NK-92 (cell line): ENCODE data around the gene CDHR3.
"Not testable (repeated sequence)": the region's sequence is repeated elsewhere in the genome, so short reads cannot be mapped to it uniquely, and the experiment has no call there.

Experiments
- DNase-seq: peaks from one replicate; lab custom pipeline; 2025; ENCODE audit not compliant: unreplicated experiment; lab: John Stamatoyannopoulos, UW

Gene CDHR3

GRCh38 chr7:105990727-105991453, 27.8 kb downstream of the CDHR3 start:
- DNase-seq = no peak

- no peak for DNase-seq
Observed at GRCh38 chr7:105992905-105993304, 29.8 kb downstream of the CDHR3 start.

DNA sequence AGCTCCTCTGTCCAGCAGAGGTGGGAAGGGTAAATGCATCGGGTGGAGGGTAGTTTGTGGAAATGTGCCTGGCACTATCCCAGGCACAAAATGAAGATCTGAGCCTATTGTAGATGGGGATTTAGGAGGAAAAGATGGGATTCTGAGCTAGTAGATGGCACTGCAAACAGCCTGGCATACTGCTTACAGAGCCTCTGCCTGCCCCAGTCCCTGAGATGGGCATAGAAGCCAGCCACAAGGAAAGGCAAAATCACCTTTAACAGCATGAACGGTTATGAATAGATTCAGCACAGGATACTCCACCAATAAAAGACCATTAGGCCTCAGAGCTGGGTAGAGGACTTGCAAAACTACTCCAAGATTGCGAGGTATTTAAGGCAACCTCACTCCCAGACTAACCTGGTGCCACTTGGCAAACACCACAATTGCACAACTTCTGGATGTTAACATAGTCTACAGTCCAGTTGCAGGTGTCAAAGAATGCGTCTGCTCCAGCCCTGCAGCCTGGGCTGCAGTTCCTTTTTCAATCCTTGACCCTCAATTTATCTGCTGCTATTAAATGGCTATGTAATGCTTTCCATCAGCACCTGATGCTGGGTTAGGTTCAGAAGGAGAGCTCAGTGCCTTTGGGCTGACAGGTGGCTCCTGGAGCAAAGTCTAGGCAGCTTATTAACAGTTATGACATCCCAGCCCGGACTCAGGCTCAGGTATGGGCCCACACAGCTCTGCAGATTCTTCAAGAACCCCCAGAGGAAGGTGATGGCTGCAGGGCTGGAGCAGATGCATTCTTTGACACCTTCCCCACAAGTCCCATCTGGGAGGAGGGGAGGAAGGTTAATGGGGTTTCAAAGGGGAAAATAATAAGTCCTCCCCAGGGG, 34.0 kb downstream of the CDHR3 start:
- DNase-seq = no peak

DNA sequence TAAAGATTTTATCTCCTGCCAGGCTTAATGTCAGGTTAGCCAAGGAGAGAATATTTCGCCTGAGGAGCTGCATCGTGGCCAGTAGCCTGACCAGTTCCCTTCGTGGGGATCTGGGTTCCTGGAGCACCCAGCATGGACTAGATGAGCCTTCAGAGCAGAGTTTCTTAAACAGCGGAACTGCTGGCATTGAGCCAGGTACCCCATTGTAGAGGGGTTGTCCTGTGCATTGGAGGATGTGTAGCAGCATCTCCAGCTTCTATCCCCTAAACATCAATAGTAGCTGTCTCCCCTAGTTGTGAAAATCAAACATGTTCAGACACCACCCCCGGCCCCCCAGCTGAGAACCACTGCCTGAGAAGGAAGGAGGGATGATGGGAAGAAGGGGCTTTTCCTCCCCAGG, 36.2 kb downstream of the CDHR3 start:
- no peak for DNase-seq

GRCh38 chr7:106001196-106001595, 38.1 kb downstream of the CDHR3 start:
- DNase-seq = no peak

GRCh38 chr7:106001886-106002285, 38.8 kb downstream of the CDHR3 start:
- DNase-seq = no peak

GRCh38 chr7:106003525-106004064, 40.5 kb downstream of the CDHR3 start:
- no peak for DNase-seq

GRCh38 chr7:106006906-106007305, 43.8 kb downstream of the CDHR3 start:
- no peak for DNase-seq

GRCh38 chr7:106007796-106008195, 44.7 kb downstream of the CDHR3 start:
- DNase-seq = not testable (repeated sequence)

DNA sequence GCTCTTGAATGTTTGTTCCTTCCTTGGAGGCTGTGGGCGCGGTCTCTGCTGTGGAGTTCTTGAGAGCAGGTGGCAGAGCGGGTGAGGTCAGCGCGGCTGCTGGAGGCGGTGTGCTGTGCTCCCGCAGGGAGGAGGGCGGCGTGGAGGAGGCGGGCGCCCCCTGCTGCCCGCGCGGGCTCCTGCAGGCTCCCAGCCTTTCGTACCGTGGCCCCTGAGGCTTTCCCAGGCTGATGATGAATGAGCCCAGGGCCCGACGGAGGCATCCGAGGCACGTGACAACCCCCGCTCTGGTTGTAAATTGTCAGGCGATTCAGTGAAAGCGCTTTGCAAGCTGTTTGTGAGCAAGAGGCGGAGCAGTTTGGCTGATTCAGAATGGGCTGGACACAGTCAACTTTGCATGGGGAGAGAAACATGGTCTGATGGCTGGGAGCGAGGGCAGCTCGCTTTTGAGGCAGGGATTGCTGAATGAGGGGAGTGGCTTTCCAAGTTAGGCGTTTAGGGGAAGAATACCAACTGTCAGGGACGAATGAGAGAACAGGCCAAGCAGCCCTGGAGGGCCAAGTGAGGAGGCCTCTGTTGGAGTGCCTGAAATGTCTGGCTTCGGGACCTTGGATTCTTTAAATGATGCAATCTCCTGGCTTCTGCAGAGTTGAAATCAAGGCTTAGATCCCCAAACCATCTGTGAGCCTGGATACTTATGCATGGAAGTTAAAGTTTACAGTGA, 46.6 kb downstream of the CDHR3 start:
- no peak for DNase-seq

DNA sequence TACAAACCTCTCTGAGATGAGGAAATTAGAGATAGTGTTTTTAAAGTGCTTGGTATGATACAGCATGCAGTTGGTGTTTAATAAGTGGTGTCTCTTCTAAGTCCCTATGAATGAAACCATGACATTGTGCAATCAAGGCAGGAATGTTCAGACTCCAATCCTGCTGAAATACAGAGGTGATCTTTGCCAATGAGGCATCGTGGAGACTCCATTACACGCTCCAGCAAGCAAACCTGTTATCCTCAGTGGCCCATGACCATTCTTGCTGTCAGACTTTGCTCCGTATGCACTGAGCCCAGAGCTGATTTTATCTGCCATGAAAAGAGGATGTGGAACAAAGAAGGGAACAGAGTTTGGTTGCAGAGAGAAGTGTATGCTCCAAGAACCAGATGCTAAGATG, 47.3 kb downstream of the CDHR3 start:
- DNase-seq = no peak

DNA sequence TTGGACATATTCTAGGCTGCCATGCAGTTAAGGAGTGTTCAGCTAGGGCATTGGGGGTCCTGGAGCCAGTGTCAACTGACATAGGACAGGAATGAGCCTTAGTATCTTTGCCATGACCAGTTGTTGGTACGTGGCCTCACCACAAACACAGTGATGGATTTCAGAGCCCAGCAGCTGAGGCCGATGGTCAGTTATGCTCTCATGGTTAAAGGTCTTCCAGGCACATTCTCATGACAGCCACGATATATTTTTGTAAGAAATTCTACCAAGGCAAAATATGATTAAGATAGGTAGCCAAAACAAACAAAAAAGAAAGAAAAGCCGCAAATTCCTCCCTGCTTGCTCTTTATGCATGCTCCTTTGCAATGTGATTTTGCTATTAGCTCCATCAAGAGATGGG, 47.8 kb downstream of the CDHR3 start:
- no peak for DNase-seq

- DNase-seq = no peak
Observed at GRCh38 chr7:106012184-106012583, 49.1 kb downstream of the CDHR3 start.

DNA sequence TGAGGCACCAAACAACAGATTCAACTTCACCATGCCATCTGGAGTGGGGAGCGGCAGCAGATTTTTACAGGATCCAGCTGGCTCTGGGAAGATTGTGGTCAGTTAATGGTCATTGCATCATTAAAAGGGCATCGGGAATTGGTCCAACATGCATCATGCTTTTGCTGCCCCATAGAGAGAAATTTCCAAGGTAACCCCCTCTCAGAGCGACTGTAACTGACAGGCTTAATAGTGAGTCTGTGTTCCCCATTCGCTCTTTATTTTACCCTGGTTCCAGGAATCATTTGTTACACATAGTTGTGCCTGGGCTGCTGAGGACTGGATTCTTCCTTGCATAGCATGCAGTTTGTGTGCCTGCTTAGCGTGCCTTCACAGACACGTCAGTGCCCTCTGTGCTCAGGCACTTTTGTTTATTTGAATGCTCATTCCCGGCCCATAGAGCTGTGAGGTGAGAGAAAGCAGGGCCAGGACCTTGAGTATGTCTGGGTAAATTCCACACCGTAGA, 49.9 kb downstream of the CDHR3 start:
- DNase-seq = no peak

GRCh38 chr7:106015381-106016218, 52.5 kb downstream of the CDHR3 start:
- no peak for DNase-seq

GRCh38 chr7:106016331-106016730, 53.3 kb downstream of the CDHR3 start:
- DNase-seq = no peak

- DNase-seq = no peak
Observed at GRCh38 chr7:106017657-106018056, 54.6 kb downstream of the CDHR3 start.

GRCh38 chr7:106018566-106019469, 55.8 kb downstream of the CDHR3 start:
- no peak for DNase-seq

DNA sequence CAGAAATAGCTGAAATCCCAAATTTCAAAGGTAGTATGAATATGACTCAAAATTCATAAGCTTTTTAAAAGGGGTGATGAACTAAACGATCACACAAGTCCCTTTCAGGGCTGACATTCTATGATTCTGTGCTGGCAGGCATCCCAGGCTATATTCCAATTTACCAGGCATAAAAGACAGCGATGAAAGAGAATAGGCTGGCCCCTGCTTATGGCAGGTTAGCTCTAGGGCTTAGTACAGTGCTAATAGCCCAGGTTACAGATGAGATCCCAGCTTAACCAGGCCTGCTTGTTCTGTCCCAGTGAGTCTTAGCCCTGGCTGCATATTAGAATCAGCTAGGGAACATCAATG, 56.4 kb downstream of the CDHR3 start:
- no peak for DNase-seq
